NOMO-1 treated with dmso at 0.1 percent for 144 hours (cell line): ENCODE measurements around the gene NLGN2.
"Not testable (repeated sequence)": the region's sequence is repeated elsewhere in the genome, so short reads cannot be mapped to it uniquely, and the experiment has no call there.

ENCODE experiments used
- DNase-seq: peaks from one replicate; lab custom pipeline; 2025; ENCODE audit not compliant: unreplicated experiment; lab: John Stamatoyannopoulos, UW

Gene NLGN2

DNA sequence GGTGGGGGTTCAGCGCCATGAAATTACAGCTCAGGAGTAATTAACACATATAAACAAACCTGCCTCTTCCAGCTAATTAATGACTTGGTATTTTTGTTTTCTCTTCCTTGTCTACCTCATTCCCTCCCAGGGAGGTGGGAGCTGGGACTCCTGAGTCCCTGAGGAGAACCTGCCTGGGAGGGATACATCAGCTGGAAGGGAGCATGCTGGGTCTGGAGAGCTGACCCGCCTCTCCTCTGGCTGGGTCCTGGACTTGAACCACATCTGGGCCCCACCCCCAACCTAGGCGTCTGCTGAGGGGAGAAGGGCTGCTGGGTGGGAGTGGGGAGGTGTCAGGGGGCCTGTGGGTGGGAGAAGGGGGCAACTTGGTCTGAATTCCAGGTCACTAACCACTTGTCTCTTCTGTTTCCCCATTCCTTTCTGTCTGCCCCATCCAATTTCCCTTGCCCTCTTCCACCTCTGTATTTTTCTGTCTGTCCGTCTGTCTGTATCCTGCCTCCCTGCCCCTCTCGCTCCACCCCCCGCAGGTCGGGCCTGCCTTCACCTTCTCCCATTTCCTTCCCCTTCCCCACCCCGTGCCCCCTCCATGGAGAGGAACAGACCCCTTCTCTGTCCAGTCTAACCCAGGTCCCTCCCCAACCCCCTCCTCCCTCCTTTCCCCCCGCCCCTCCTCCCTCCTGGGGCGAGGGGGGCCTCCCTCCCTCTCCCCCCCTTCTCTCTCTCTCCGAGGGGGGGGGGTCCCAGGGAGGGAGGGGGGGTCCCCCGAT is at the start of gene NLGN2:
Gene NLGN2 (plus strand): TSS at position 361 of the 767 bp plus-strand sequence. CDS start 411 bp downstream, outside the sequence.
- DNase-seq = no peak

DNA sequence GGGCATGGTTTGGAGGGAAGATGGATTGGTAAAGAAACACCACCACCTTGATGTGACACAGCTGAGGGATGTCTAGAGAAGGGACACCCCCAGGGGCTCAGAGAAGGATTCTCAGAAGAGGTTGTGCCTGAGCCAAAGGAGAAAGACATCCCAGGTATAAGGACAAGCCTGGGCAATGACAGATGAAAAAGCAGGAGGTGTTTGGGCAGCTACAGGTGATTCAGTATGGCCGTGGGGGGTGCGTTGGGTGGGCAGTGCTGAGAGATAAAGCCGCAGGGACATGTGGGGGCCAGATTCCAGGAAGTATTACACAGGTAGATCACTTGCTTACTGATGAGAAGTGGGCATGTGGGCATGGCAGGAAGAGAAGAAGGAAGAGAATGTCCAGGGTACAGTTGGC is 45.7 kb upstream of the NLGN2 start:
- no peak for DNase-seq

DNA sequence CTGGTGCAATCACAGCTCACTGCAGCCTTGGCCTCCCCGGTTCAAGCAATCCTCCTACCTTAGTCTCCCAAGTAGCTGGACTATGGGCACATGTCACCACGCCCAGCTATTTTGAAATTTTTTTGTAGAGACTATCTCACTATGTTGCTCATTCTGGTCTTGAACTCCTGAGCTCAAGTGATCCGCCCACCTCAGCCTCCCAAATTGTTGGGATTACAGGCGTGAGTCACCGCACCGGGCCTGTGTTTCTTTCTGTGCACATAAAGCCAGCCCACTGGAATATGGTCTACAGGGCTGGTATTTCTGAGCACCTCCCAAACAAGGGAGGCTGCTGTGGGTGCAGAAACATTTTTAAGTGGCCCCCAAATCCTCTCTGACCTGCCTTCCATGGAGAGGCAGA is 44.3 kb upstream of the NLGN2 start:
- no peak for DNase-seq

DNA sequence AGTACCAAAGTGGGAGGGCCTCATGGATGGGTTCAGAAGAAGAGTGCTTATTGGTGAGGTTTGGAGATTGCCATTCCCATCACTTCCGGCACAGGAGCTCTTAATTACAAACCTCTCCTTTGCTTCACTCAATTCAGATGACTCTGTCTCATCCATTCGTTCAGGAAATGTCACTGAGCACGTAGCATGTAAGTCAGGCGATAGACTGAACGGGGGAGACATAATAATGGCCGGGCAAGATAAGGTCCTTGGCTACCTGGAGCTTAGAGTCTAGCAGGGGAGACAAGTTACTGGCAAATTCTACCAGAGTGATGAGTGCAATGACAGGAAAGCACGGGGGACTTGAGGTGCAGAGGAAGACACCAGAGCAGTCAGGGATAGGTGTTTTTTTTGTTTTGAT is 41.7 kb upstream of the NLGN2 start:
- DNase-seq = not testable (repeated sequence)

DNA sequence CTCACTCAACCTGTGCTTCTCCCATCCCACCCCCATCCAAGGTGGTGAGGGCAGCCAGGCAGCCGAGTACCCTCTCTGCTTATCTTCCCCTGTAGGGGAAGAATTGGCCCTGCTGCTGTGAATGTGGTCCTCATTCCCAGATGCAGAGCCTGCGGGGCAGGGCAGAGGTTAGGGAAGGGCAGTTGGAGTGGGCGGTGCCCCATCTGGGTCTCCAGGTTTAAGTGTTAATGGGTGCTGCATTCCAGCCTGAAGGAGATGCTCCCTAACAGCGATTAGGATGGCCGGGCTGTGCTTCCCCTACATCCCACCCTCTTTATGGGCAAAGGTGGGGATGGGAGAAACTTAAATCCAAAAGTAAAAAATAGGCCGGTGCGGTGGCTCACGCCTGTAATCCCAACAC is 40.6 kb upstream of the NLGN2 start:
- no peak for DNase-seq

GRCh38 chr17:7367918-7368598 is 39.6 kb upstream of the NLGN2 start:
- no peak for DNase-seq

GRCh38 chr17:7368599-7368994 is 39.0 kb upstream of the NLGN2 start:
- DNase-seq = not testable (repeated sequence)

- no peak for DNase-seq
Observed at GRCh38 chr17:7369825-7370224, 37.8 kb upstream of the NLGN2 start.

DNA sequence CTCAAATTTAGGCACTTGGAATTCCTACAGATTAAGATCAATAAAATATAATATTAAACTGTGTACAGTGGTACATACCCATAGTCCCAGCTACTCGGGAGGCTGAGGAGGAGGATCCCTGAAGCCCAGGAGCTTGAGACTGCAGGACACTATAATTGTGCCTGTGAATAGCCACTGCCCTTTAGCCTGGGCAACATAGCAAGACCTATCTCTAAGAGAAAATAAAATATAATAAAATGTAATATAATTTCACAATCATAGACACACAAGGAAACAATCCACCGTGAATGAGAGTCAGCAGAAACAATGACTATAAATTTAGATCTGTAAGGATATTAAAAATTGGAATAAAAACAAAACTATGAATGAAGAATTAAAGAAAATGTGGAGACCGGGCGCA is 36.8 kb upstream of the NLGN2 start:
- DNase-seq = no peak

- no peak for DNase-seq
Observed at GRCh38 chr17:7374353-7374752, 33.3 kb upstream of the NLGN2 start.

DNA sequence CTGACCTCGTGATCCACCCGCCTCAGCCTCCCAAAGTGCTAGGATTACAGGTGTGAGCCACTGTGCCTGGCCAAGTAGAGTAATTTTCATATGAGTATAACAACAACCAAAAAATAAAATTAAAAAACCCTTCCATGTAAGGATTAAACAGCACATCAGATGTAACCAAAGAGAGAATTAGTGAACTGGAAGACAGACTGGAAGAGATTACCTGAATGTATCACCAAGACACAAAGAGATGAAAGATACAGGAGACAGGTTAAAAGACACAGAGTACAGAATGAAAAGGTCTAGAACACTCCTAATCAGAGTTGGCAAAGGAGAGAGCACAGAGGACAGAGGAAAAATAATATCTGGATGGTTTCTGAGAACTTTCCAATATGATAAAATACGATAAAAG is 28.5 kb upstream of the NLGN2 start:
- no peak for DNase-seq

DNA sequence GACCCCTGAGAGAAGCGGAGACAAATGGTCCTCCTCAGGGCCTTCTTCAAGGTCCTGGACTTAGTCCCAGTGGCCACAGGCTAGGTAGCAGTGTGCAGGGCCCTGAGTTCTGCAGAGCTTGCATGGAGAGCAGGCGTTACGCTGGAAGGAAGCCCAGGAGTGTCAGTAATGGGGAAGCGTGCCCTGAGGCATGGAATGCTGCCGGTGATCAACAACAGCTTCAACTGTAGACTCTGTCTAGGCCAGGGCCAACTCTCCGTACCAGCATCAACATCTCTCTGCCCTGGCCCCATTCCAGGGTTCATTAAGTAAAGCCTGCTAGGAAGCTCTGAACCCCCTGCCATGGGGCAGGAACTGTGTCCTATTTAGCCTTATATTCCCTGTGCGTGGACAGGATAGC is 27.3 kb upstream of the NLGN2 start:
- no peak for DNase-seq

- no peak for DNase-seq
Observed at GRCh38 chr17:7380855-7381683, 26.6 kb upstream of the NLGN2 start, which contains the start of gene TNK1. Gene TNK1, plus strand, starts transcription at chr17:7381089. Its CDS starts 1,838 bp downstream, at chr17:7382927.

DNA sequence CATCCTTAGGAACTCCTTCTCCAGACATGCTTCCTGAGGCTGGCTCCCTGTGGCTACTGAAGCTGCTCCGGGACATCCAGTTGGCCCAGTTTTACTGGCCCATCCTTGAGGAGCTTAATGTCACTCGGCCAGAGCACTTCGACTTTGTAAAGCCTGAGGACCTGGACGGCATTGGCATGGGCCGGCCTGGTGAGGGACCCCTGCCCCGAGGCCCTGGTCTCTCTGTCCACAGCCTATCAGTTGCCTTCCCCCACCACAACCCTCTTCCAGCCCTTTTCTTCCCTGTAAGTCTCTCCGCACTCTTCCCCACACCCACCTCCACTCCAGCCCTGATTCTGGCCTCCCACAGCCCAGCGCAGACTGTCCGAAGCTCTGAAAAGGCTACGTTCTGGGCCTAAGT is 24.7 kb upstream of the NLGN2 start:
- DNase-seq = no peak

DNA sequence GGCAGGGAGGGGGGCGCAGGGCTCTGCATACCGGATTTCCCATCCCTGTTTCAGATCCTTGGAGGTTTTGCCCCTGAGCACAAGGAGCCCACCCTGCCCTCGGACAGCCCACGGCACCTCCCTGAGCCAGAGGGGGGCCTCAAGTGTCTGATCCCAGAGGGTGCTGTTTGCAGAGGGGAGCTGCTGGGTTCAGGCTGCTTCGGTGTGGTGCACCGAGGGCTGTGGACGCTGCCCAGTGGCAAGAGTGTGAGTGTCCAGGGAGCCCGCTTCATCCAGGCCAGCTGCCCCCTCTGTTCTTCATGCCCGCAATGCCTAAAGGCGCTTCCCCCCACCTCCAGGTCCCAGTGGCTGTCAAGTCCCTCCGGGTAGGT is 24.3 kb upstream of the NLGN2 start:
- no peak for DNase-seq

GRCh38 chr17:7383742-7384488 is 23.7 kb upstream of the NLGN2 start:
- DNase-seq = no peak

- no peak for DNase-seq
Observed at GRCh38 chr17:7384489-7385081, 23.1 kb upstream of the NLGN2 start.

DNA sequence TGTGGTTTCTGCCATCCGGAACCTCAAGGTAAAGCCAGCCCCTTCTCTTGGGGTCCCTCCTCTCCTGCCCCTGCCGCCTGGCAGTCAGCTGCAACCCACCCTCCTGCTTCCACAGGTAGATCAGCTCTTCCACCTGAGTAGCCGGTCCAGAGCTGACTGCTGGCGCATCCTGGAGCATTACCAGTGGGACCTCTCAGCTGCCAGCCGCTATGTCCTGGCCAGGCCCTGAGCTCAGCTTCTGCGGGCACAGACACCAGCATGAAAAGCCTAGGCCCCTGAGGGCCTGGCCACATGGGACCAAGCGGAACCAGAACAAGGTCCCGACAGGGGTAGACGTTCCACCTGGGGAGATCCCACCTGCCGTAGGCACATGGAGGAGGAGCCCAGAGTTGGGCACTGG is 18.8 kb upstream of the NLGN2 start:
- DNase-seq = no peak

DNA sequence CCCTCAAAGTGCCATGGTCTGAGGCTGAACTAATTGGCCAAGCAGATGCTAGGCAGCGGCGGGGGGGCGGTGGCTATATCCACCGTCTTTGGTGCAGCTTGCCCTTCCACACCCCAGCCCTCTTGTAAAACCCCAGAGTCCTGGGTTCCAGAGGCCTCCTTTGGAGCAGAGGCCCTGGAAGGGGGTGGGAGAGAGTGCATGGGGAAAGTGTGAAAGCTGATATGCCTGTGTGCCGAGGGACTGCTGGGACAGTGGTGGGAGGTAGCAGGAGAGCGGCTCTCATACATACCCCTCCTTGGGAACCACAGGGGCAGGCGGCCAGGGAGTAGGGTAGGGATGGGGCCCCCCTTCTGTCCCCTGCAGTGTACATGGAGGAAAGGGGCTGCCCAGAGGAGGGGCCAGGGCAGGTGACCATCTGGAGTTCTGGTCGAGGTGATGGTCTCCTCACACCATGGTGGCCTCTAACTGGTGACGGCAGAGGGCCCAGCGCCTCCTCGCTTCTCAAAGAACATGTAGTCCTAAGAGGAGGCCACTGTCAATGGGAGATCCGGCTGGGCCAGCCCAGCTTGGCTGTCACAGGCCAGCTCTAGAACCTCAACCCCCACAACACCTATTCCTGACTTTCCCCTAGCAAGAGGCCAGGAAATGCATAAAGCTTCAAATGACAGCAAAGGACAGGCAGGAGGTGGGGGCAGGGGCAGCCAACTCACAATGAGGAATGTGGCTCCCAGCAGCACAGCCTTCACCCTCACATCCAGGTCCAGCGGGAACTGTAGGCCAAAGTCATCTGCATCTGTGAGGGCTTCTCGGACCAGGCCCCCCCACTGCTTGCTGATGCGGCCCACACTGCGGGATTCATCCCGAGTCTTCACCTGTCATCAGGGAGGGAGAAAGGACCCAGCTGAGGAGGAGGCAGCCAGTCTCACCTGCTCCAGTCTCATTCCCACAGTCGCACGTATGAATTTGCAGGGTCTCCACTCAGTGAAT is 17.4 kb upstream of the NLGN2 start:
- no peak for DNase-seq
